Measurements from ENCODE around the gene ZNF630. TPM values are rescaled to one million over a fixed set of nuclear protein-coding genes. Genes with fewer than 3 reads are reported as not detected.
"Not testable (repeated sequence)": the region's sequence is repeated elsewhere in the genome, so short reads cannot be mapped to it uniquely, and the experiment has no call there.

The ZNF630 gene
- total RNA-seq, 1 donor: 3.0 TPM

DNA sequence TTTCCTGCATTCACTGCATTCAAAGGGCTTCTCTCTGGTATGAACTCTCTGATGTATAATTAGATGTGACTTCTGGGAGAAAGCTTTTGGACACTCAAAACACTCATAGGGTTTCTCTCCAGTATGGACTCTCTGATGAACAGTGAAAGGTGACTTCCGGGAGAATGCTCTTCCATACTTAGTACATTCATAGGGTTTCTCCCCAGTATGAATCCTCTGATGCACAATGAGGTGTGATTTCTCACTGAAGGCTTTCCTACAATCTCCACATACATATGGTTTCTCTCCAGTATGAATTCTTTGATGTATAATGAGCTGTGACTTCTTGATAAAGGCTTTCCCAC is 12.2 kb downstream of the ZNF630 start:
- TF ChIP-seq CTCF (IDR thresholded peaks at IDR 0.05; ENCODE audit: insufficient read depth, low read depth, low read length): no peak
- no peak for DNase-seq (ENCODE audit: low read depth)
- H3K4me3 ChIP-seq (ENCODE audit: low read depth, low read length): no peak overlapping the region

DNA sequence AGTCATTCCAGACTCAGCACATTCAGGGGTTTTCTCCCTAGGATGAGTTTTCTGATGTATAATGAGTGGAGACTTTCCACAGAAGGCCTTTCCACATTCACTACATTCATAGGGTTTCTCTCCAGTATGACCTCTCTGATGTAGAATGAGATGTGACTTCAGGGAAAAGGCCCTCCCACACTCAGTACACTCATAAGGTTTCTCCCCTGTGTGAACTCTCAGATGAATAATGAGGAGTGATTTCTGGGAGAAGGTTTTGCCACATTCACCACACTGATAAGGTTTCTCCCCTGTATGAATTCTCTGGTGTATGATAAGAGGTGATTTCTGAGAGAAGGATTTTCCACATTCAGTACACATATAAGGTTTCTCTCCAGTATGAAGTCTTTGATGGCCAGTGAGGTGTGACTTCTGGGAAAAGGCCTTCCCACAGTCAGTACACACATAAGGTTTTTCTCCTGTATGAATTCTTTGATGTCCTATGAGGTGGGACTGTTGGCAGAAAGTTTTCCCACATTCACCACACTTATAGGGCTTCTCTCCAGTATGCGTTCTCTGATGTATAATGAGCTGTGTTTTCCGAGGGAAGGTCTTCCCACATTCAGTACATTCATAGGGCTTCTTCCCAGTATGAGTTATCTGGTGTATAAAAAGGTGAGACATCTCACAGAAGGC is 12.7 kb downstream of the ZNF630 start:
- no peak for TF ChIP-seq CTCF (IDR thresholded peaks at IDR 0.05; ENCODE audit: insufficient read depth, low read depth, low read length)
- DNase-seq (ENCODE audit: low read depth): no peak
- no peak overlapping the region for H3K4me3 ChIP-seq (ENCODE audit: low read depth, low read length)

DNA sequence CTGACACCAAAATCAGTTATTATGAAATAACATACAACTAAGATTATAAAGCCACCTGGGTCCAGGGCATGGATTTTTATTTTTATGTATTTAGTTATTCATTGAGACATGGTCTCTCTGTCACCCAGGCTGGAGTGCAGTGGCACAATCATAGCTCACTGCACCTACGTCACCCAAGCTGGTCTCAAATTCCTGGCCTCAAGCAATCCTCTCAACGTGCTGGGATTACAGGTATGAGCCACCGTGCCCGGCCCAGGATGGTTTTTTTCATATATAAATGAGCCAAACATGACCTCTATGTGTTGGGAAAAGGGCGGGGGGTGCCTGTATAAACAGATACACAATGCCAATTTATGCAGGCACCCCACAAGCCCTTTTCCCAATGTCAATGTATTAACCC is 24.6 kb downstream of the ZNF630 start:
- H3K4me3 ChIP-seq (ENCODE audit: low read depth, low read length): no peak overlapping the region
- no peak for DNase-seq (ENCODE audit: low read depth)
- TF ChIP-seq CTCF (IDR thresholded peaks at IDR 0.05; ENCODE audit: insufficient read depth, low read depth, low read length): no peak

- no peak overlapping the region for H3K4me3 ChIP-seq (ENCODE audit: low read depth, low read length)
- TF ChIP-seq CTCF (IDR thresholded peaks at IDR 0.05; ENCODE audit: insufficient read depth, low read depth, low read length): no peak
- peak; percentile 93 for DNase-seq (ENCODE audit: low read depth)
These were observed 25.8 kb downstream of the ZNF630 start for GRCh38 chrX:48045410-48046311.

GRCh38 chrX:48043056-48043455 is 28.4 kb downstream of the ZNF630 start:
- H3K4me3 ChIP-seq (ENCODE audit: low read depth, low read length): no peak overlapping the region
- DNase-seq (ENCODE audit: low read depth): peak; percentile 61
- TF ChIP-seq CTCF (IDR thresholded peaks at IDR 0.05; ENCODE audit: insufficient read depth, low read depth, low read length): no peak

DNA sequence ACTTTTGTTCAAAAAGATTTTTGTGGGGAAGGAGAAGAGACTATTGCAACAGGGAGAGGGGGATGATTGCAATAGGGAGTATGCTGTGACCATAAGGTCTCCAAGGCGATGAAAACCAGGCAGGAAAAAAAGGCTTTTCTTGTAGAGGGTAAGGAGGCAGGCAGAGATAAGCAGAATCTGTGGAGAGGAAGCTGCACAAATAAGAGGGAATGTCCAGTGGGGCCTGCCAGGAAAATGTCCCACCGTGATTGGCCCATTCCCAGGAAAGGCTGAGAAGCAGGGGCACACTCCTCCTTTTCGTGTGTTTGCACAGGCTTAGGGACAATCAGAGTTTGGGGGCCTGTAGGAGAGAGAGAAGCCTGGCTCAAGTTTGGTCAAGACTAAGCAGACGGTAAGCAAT is 35.5 kb downstream of the ZNF630 start:
- DNase-seq (ENCODE audit: low read depth): peak; percentile 37
- H3K4me3 ChIP-seq (ENCODE audit: low read depth, low read length): no peak overlapping the region
- no peak for TF ChIP-seq CTCF (IDR thresholded peaks at IDR 0.05; ENCODE audit: insufficient read depth, low read depth, low read length)

DNA sequence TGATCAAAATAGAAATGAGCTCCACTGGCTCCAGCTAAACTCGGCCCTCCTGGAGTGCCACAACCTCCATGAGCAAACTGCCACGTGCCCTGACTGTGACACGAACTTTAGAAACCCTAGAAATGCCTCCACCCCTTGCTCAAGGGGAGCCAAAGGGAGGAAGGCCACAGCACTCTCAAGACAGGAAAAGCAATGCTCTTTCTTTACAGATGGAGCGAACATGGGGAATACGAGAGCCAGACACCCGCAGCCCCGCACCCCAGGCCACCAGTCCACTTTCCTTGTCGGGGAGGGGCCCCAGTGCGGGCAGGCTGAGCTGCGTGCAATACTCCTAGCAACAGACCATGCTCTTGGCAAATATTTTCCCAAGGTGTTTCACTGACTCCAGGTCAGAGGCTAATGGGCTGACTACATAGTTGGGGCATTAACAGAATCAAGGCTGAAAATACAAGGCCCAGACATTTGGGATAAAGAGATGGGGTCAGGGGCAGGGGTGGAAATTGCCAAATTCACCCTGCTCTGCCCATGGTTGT is 40.7 kb downstream of the ZNF630 start:
- not testable (repeated sequence) for DNase-seq (ENCODE audit: low read depth); H3K4me3 ChIP-seq (ENCODE audit: low read depth, low read length)

Data from fibroblast of villous mesenchyme (primary cell).